NB4 (cell line): ENCODE results near the gene SGMS2.

Source experiments
- CTCF ChIP-seq: IDR thresholded peaks from one replicate; pipeline ENCODE4 v1.5.1; 2012; ENCODE audit warnings: low read depth, low read length
- MAX ChIP-seq: IDR thresholded peaks from 2 replicates; pipeline ENCODE4 v1.6.1; 2011; ENCODE audit warnings: low read depth, low read length
- MYC ChIP-seq: IDR thresholded peaks from 2 replicates; pipeline ENCODE4 v1.6.1; 2011; ENCODE audit warnings: low read depth, low read length
- POLR2A ChIP-seq: IDR thresholded peaks from 2 replicates; pipeline ENCODE4 v1.6.1; 2011; ENCODE audit warnings: mild to moderate bottlenecking; ENCODE audit not compliant: insufficient read length; ENCODE audit errors: extremely low read depth

- TF ChIP-seq CTCF (no peak), MYC (no peak), POLR2A (no peak), MAX (no peak)
These were observed 42.0 kb downstream of the SGMS2 start for GRCh38 chr4:107866726-107867125.
